Activated naive CD4-positive, alpha-beta T cell treated with anti-CD3 and anti-CD28 coated beads for 36 hours (primary cell): ENCODE measurements around the gene MPC1. TPM values are rescaled to one million over a fixed set of nuclear protein-coding genes. Genes with fewer than 3 reads are reported as not detected.

Experiments used
- CTCF ChIA-PET: fragments of 350-600 bp; sonication (Branson Sonifier 250); formaldehyde crosslinking; loops from one replicate; lab custom pipeline; 2021; ENCODE audit warnings: antibody characterized with exemption; lab: Charles Lee
- DNase-seq: peaks from one replicate; pipeline ENCODE4 v3.0.0-alpha.2; 2020
- H3K27ac Mint-ChIP-seq: one replicate; pipeline ENCODE4 v1.8.0; 2021; ENCODE audit warnings: mild to moderate bottlenecking, mixed read lengths
- H3K27me3 Mint-ChIP-seq: one replicate; pipeline ENCODE4 v1.8.0; 2021; ENCODE audit warnings: low read depth, mixed read lengths
- H3K36me3 Mint-ChIP-seq: one replicate; pipeline ENCODE4 v1.8.0; 2021; ENCODE audit warnings: low read depth, mixed read lengths
- H3K4me1 Mint-ChIP-seq: one replicate; pipeline ENCODE4 v1.8.0; 2021; ENCODE audit warnings: low read depth, mixed read lengths
- H3K4me3 Mint-ChIP-seq: one replicate; pipeline ENCODE4 v1.8.0; 2021; ENCODE audit warnings: mild to moderate bottlenecking, moderate library complexity, mixed read lengths
- H3K9me3 Mint-ChIP-seq: one replicate; pipeline ENCODE4 v1.8.0; 2021; ENCODE audit warnings: mixed read lengths
- intact Hi-C: fragments of 100-400 bp; cut with micrococcal nuclease; formaldehyde crosslinking; loops from one replicate; pipeline ENCODE4 v1.15.1; 2023
- total RNA-seq, 2 experiments: library from RNA; stranded (reverse); gene quantifications; one replicate each; pipeline ENCODE4 v1.2.3, GENCODE V29; 2021

MPC1 gene
- total RNA-seq, 2 experiments from 2014 or later, result 16.6 to 18.7 TPM

GRCh38 chr6:166415833-166416347, 33.1 kb upstream of the MPC1 start:
- Mint-ChIP-seq H3K9me3 (peaks cover 11% of the 10 kb centered on the region), H3K4me1 (peaks cover 86% of the 10 kb centered on the region), H3K36me3 (peaks cover 16% of the 10 kb centered on the region), H3K27me3 (no peaks in the 10 kb centered on the region), H3K27ac (peak overlapping the region; percentile 67), H3K4me3 (no peak overlapping the region)
- DNase-seq, result no peak
- CTCF ChIA-PET, result interaction anchor here (1.0 to 2.2 kb wide), 2 partner anchors 15 to 16 kb away, joined by 4 to 7 read pairs; no protein-coding TSS in a partner anchor
- intact Hi-C loops, result loop anchor here (1.0 to 10.0 kb wide), 3 partner anchors 33 to 1289 kb away; no protein-coding TSS in a partner anchor

- CTCF ChIA-PET, result interaction anchor here (2.2 kb wide), 1 partner anchor 15 kb away, joined by 7 read pairs; no protein-coding TSS in a partner anchor
- no peaks in the 10 kb centered on the region for H3K27me3 Mint-ChIP-seq
- H3K36me3 Mint-ChIP-seq, result peaks cover 15% of the 10 kb centered on the region
- no peak overlapping the region for H3K4me3 Mint-ChIP-seq
- H3K27ac Mint-ChIP-seq, result peak overlapping the region; percentile 67
- intact Hi-C loops, result loop anchor here (1.0 to 10.0 kb wide), 3 partner anchors 32 to 1289 kb away; no protein-coding TSS in a partner anchor
- peak; percentile 66 for DNase-seq
- H3K9me3 Mint-ChIP-seq, result peaks cover 11% of the 10 kb centered on the region
- H3K4me1 Mint-ChIP-seq, result peaks cover 91% of the 10 kb centered on the region
These were observed 32.6 kb upstream of the MPC1 start for GRCh38 chr6:166415306-166415705.

GRCh38 chr6:166413491-166413951, 30.8 kb upstream of the MPC1 start:
- CTCF ChIA-PET, result interaction anchor here (2.2 to 4.7 kb wide), 2 partner anchors 13 kb away, joined by 7 to 31 read pairs; no protein-coding TSS in a partner anchor
- intact Hi-C loops, result loop anchor here (10.0 kb wide), 1 partner anchor 1291 kb away; no protein-coding TSS in a partner anchor
- H3K4me1 Mint-ChIP-seq, result peaks cover 76% of the 10 kb centered on the region
- no peaks in the 10 kb centered on the region for H3K27me3 Mint-ChIP-seq
- no peak for DNase-seq
- H3K36me3 Mint-ChIP-seq, result peaks cover 14% of the 10 kb centered on the region
- no peak overlapping the region for H3K4me3 Mint-ChIP-seq
- no peak overlapping the region for H3K27ac Mint-ChIP-seq
- peaks cover 11% of the 10 kb centered on the region for H3K9me3 Mint-ChIP-seq

- Mint-ChIP-seq H3K4me3 (no peak overlapping the region), H3K27me3 (no peaks in the 10 kb centered on the region), H3K9me3 (peaks cover 11% of the 10 kb centered on the region), H3K4me1 (peaks cover 71% of the 10 kb centered on the region), H3K36me3 (peaks cover 14% of the 10 kb centered on the region), H3K27ac (no peak overlapping the region)
- CTCF ChIA-PET, result interaction anchor here (4.7 kb wide), 1 partner anchor 13 kb away, joined by 31 read pairs; no protein-coding TSS in a partner anchor
- intact Hi-C loops, result loop anchor here (10.0 kb wide), 1 partner anchor 1292 kb away; no protein-coding TSS in a partner anchor
- DNase-seq, result no peak
These were observed 30.2 kb upstream of the MPC1 start for GRCh38 chr6:166412911-166413384.

GRCh38 chr6:166412156-166412910, 29.6 kb upstream of the MPC1 start:
- H3K4me1 Mint-ChIP-seq, result peaks cover 64% of the 10 kb centered on the region
- H3K36me3 Mint-ChIP-seq, result peaks cover 14% of the 10 kb centered on the region
- no peak overlapping the region for H3K27ac Mint-ChIP-seq
- peaks cover 11% of the 10 kb centered on the region for H3K9me3 Mint-ChIP-seq
- DNase-seq, result no peak
- no peaks in the 10 kb centered on the region for H3K27me3 Mint-ChIP-seq
- H3K4me3 Mint-ChIP-seq, result peak overlapping the region; percentile 5
- intact Hi-C loops, result loop anchor here (10.0 kb wide), 1 partner anchor 1292 kb away; no protein-coding TSS in a partner anchor
- CTCF ChIA-PET, result interaction anchor here (0.8 to 4.7 kb wide), 2 partner anchors 12 to 132 kb away, joined by 3 to 31 read pairs; no protein-coding TSS in a partner anchor

- Mint-ChIP-seq H3K4me1 (peaks cover 59% of the 10 kb centered on the region), H3K27ac (peak overlapping the region; percentile 61), H3K4me3 (peak overlapping the region; percentile 5), H3K9me3 (peaks cover 11% of the 10 kb centered on the region), H3K36me3 (peaks cover 12% of the 10 kb centered on the region), H3K27me3 (no peaks in the 10 kb centered on the region)
- CTCF ChIA-PET, result interaction anchor here (0.5 to 4.7 kb wide), 4 partner anchors 12 to 132 kb away, joined by 3 to 31 read pairs (median 3); no protein-coding TSS in a partner anchor
- DNase-seq, result peak; percentile 54
- intact Hi-C loops, result loop anchor here (10.0 kb wide), 1 partner anchor 1293 kb away; no protein-coding TSS in a partner anchor
These were observed 29.0 kb upstream of the MPC1 start for GRCh38 chr6:166411721-166412151.

GRCh38 chr6:166411271-166411670, 28.5 kb upstream of the MPC1 start:
- CTCF ChIA-PET, result interaction anchor here (0.5 to 4.7 kb wide), 6 partner anchors 11 to 184 kb away, joined by 3 to 31 read pairs (median 3); no protein-coding TSS in a partner anchor
- Mint-ChIP-seq H3K27me3 (no peaks in the 10 kb centered on the region), H3K9me3 (peaks cover 6% of the 10 kb centered on the region), H3K4me3 (peak overlapping the region; percentile 5), H3K27ac (peak overlapping the region; percentile 61), H3K4me1 (peaks cover 54% of the 10 kb centered on the region), H3K36me3 (peaks cover 8% of the 10 kb centered on the region)
- no peak for DNase-seq
- intact Hi-C loops, result loop anchor here (10.0 kb wide), 1 partner anchor 1294 kb away; no protein-coding TSS in a partner anchor

GRCh38 chr6:166410426-166410935, 27.7 kb upstream of the MPC1 start:
- no peak for DNase-seq
- Mint-ChIP-seq H3K4me3 (no peak overlapping the region), H3K4me1 (peaks cover 46% of the 10 kb centered on the region), H3K36me3 (peaks cover 2% of the 10 kb centered on the region), H3K9me3 (no peaks in the 10 kb centered on the region), H3K27ac (no peak overlapping the region), H3K27me3 (no peaks in the 10 kb centered on the region)
- intact Hi-C loops, result loop anchor here (10.0 kb wide), 1 partner anchor 1294 kb away; no protein-coding TSS in a partner anchor
- CTCF ChIA-PET, result interaction anchor here (1.2 to 4.7 kb wide), 3 partner anchors 10 to 97 kb away, joined by 3 to 31 read pairs (median 5); no protein-coding TSS in a partner anchor

GRCh38 chr6:166408936-166409755, 26.4 kb upstream of the MPC1 start:
- CTCF ChIA-PET, result interaction anchor here (4.7 kb wide), 1 partner anchor 9 kb away, joined by 31 read pairs; no protein-coding TSS in a partner anchor
- Mint-ChIP-seq H3K4me3 (no peak overlapping the region), H3K27me3 (no peaks in the 10 kb centered on the region), H3K27ac (no peak overlapping the region), H3K36me3 (peaks cover 1% of the 10 kb centered on the region), H3K9me3 (no peaks in the 10 kb centered on the region), H3K4me1 (peaks cover 34% of the 10 kb centered on the region)
- intact Hi-C loops, result no loop called here
- DNase-seq, result no peak

- Mint-ChIP-seq H3K27ac (no peak overlapping the region), H3K4me3 (no peak overlapping the region), H3K9me3 (no peaks in the 10 kb centered on the region), H3K36me3 (no peaks in the 10 kb centered on the region), H3K27me3 (no peaks in the 10 kb centered on the region), H3K4me1 (peaks cover 10% of the 10 kb centered on the region)
- intact Hi-C loops, result no loop called here
- DNase-seq, result no peak
- CTCF ChIA-PET, result no interaction called here
These were observed 23.5 kb upstream of the MPC1 start for GRCh38 chr6:166406197-166406596.

- CTCF ChIA-PET, result interaction anchor here (0.8 kb wide), 1 partner anchor 129 kb away, joined by 3 read pairs; no protein-coding TSS in a partner anchor
- no peaks in the 10 kb centered on the region for H3K9me3 Mint-ChIP-seq
- DNase-seq, result no peak
- H3K4me1 Mint-ChIP-seq, result peaks cover 4% of the 10 kb centered on the region
- no peaks in the 10 kb centered on the region for H3K27me3 Mint-ChIP-seq
- H3K4me3 Mint-ChIP-seq, result no peak overlapping the region
- H3K27ac Mint-ChIP-seq, result no peak overlapping the region
- no peaks in the 10 kb centered on the region for H3K36me3 Mint-ChIP-seq
- intact Hi-C loops, result no loop called here
These were observed 22.6 kb upstream of the MPC1 start for GRCh38 chr6:166405386-166405785.
